Esophagus muscularis mucosa (tissue), 3 donors: ENCODE measurements around the gene HS6ST1.

Experiments used
- POLR2A ChIP-seq: fragments of 450-650 bp; IDR thresholded peaks from one replicate; pipeline ENCODE4 v1.6.1; 2017; ENCODE audit warnings: antibody characterized with exemption, moderate library complexity, mild to moderate bottlenecking, low read depth
- POLR2AphosphoS5 ChIP-seq, 2 donors: sonication (generic); formaldehyde crosslinking; IDR thresholded peaks; one replicate each; pipeline ENCODE4 v1.6.1; 2017; ENCODE audit warnings: antibody characterized with exemption in 2 of 2
- TF ChIP-seq, protein P1 (sequence below), 3 experiments: fragments of 200-600 bp in 2 of 3; fragments of 450-650 bp in 1 of 3; sonication (generic) in 2 of 3; IDR thresholded peaks; one replicate each; pipeline ENCODE4 v1.5.1; 2017 to 2019; ENCODE audit warnings: antibody characterized with exemption in 3 of 3, mild to moderate bottlenecking in 2 of 3, moderate library complexity in 1 of 3

- TF ChIP-seq, protein P1, sequence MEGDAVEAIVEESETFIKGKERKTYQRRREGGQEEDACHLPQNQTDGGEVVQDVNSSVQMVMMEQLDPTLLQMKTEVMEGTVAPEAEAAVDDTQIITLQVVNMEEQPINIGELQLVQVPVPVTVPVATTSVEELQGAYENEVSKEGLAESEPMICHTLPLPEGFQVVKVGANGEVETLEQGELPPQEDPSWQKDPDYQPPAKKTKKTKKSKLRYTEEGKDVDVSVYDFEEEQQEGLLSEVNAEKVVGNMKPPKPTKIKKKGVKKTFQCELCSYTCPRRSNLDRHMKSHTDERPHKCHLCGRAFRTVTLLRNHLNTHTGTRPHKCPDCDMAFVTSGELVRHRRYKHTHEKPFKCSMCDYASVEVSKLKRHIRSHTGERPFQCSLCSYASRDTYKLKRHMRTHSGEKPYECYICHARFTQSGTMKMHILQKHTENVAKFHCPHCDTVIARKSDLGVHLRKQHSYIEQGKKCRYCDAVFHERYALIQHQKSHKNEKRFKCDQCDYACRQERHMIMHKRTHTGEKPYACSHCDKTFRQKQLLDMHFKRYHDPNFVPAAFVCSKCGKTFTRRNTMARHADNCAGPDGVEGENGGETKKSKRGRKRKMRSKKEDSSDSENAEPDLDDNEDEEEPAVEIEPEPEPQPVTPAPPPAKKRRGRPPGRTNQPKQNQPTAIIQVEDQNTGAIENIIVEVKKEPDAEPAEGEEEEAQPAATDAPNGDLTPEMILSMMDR (IDR thresholded peaks at IDR 0.05) = no peak
- TF ChIP-seq POLR2A = no peak
- TF ChIP-seq POLR2AphosphoS5 (IDR thresholded peaks at IDR 0.05) = no peak
These were observed 4.7 kb downstream of the HS6ST1 start for GRCh38 chr2:128313931-128314347.
